Measurements from ENCODE around the gene CYP26B1.

Gene CYP26B1

DNA sequence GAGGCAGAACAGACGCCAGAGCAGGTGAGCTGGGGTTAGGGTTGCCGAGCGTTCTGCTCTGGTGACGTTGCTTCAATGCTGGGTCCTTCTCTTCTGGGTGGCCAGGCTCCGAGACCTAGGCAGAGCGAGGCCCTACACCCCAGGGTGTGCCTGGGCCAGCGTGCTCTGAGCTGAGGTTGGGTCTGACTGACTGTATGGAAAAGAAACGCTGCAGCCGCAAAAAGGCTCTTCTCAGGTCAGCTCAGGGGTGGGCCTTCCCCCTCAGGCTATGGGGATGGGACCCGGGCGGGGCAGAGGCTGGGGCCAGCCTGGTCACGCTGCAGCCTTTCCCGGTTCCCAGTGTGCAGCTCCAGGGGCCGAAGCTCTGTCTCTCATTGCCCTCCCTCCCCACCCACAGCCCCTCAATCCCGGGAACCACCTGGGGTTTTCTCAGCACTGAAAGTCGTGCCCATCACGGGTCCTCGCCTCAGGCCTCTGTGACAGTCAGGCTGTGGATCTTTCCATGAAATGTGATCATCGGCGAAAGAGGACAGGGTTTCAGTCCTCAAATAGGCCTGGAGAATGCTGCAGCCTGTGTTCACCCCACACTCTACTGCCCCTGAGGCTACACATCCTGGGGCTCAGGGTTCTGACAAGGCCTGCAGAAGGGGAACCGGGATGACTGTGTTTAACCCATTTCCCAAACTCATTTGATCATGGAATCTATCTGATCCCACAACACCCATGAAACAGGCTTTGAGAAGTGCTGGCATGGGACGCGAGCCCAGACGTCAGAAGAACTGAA lies 19.4 kb downstream of the CYP26B1 start:
- no peak for DNase-seq

GRCh38 chr2:72127401-72128058 lies 20.1 kb downstream of the CYP26B1 start:
- no peak for DNase-seq

DNA sequence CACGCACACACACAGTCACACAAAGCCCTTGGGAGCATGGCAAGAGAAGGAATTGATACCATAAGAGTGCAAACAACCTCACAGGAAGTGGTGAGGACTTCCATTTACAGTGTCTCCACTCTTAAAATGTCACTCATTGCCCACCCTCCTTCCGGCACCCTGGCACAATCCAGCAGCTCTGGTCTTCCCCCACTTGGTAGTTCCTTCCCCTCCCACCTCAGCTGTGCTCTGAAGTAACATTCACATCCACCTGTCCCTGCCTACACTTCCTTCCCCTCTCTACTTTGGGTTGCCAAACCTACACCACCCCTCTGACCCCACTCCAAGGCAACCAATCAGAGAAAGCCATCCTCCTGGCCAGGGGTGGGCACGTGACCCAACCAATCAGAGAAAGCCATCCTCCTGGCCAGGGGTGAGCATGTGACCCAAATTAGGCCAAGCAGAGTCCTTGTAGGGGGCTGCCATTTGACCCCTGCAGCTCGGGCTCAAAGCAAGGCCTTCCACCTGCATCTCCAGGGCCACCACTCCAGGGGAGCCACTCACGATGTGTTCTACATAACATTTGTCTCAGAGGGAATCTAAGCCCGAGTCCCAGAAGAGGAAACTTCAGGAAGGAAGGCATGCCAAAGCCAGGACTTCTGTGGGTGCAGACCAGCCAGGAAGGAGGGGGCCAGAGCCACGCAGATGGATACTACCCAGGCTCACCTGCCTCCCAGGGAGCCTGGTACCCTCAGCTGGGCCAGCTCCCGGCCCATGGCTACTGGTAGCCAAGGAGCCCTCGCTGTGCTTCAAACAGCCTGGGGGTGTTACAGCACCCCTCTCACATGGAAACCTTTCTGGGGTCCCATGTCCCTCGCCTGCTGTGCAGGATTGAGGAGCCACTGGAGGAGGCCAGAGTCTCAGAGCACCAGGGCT lies 21.2 kb downstream of the CYP26B1 start:
- no peak for DNase-seq

DNA sequence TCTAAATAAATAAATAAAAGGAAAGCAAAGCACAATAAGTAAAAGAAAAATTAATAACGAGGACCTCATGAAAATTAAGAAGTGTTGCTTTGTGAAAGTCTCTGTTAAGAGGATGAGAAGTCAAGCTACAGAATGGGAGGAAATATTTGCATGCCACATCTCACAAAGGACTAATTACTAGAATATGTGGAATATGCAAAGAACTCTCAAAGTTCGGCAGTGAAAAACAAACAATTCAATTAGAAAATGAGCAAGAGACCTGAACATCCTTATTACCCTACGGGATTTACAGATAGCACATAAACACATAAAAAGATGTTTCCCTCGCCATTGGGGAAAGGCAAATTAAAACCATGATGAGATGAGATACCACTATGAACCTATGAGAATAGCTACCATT lies 23.3 kb downstream of the CYP26B1 start:
- no peak for DNase-seq

GRCh38 chr2:72121153-72121552 lies 26.5 kb downstream of the CYP26B1 start:
- no peak for DNase-seq

- no peak for DNase-seq
Observed at GRCh38 chr2:72118951-72119350, 28.7 kb downstream of the CYP26B1 start.

DNA sequence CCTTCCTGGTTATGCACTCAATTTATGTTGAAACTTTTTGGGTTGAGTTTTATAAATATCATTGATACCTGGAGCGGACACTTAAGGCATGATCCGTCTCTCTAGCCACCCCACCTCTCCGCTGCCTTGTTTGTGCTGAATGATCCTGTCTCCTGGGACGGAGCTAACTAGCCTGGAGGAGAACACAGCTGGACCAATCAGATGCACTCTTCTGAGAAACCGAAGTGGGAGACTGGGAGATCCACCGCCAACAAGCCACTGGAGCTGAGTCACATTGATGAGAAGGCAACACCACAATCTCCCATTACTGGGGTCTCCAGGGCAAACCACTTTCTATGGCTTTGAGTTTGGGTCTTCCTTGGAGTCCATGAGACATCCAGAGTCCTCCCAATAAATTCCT lies 29.3 kb downstream of the CYP26B1 start:
- no peak for DNase-seq

- DNase-seq = no peak
Observed at GRCh38 chr2:72117718-72118117, 29.9 kb downstream of the CYP26B1 start.

GRCh38 chr2:72117029-72117428 lies 30.6 kb downstream of the CYP26B1 start:
- no peak for DNase-seq

DNA sequence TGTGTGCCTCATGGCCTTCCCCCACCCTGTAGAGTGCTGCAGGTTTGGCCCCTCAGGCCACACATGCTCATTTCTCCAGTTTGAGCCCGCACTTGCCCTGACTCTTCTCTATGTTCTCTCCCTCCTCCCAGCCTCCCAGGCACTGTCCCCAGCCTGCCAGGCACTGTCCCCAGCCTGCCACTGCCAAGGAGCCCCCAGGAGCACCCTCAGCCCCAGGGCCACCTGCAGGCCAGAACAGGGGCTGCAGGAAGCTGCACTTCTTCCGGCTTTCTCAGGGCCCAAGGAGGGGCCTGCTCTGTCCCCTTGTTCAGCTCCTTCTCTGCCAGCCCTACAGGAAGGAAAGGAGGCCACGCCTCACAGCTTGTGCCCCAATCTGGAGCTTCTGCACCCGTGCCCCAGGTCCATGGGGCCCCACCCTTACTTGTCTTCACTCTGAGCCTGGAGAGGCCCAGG lies 31.6 kb downstream of the CYP26B1 start:
- no peak for DNase-seq

- no peak for DNase-seq
Observed at GRCh38 chr2:72115110-72116080, 32.3 kb downstream of the CYP26B1 start.

DNA sequence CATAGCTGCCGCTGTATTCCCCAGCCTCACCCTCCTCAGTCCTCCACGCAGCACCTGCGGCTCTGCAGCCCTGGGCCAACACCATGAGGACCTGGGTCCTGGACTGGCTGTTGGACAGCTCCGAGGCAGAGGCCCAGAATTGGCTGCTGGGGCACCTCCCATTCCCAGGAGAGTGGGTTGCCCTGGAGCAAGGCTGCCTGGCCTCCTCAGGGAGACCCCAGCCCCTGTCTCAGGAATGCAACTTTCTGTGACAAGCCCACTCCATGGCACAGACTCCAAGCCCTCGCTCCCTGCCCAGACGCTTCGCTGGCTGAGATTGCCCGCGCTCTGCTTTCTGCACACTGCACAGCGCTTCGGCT lies 33.0 kb downstream of the CYP26B1 start:
- no peak for DNase-seq

- no peak for DNase-seq
Observed at GRCh38 chr2:72113847-72114692, 33.6 kb downstream of the CYP26B1 start.

GRCh38 chr2:72112981-72113846 lies 34.4 kb downstream of the CYP26B1 start:
- no peak for DNase-seq

DNA sequence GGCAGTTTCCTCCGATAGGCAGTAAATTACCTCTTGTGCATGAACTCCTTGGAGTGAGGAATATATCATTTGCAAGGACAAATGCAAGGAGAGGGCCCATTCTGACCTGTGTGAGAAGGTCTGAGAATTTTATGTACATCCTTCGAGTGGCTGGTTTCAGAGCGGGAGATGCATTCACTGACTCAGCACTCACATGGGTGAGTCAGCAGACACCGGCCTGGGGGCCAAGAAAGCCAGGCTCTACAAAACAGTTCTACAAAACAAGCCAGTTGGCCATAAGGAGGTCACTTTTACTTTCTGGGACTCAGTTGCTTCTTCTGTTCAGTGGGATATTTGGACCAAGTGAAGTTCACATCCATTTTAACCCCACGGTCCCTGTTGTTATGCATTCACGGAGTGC lies 35.3 kb downstream of the CYP26B1 start:
- DNase-seq = no peak

DNA sequence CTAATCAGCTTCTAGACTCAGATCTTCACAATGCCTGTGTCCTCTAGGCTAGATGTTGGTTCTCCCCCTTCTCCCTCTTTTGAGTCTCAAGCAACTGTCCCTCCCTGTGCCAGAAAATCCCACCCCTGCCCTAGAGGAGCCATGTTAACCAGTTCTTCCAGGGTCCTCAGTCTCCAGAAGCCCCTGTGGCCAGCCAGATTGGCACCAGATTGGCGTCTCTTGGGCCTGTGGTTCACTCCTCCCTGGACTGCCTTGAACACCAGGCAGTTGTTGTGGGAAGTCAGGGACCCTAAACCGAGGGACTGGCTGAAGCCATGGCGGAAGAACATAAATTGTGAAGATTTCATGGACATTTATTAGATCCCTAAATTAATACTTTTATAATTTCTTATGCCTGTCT lies 36.6 kb downstream of the CYP26B1 start:
- DNase-seq = no peak

DNA sequence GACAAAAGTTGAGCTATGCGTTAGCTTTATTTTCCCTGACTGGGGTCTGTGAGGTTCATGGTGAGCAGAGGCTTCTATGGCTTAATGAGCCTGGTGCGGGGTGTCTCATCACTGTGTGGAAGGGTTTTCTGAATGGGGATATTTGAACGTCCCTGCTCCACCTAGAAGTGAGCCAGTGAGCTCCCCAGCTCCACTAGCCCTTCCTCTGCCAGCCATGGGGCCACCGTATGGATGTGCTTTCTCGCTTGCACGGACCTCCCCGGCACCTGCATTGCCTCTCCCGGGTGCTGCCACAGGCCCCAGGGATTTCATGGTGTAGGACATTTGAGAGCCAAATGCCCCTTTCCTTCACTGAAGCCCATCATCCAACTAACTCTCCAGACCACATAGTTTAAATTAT lies 37.8 kb downstream of the CYP26B1 start:
- DNase-seq = no peak

DNA sequence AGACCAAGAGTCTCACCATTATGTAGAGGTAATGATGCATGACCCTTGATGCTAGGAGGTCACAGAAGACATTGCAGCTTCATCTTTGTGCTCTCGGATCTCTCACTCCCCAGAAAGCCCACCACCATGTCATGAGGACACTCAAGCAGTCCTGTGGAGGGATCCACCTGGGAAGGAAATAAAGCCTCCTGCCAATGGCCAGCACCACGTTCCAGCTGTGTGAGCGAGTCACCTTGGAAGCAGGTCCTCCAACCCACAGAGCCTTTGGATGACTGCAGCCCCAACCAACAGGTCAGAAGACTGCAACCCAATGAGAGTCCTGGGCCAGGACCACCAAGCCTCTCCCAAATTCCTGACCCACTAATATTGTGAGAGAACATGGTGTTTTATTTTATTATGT lies 38.4 kb downstream of the CYP26B1 start:
- no peak for DNase-seq

- DNase-seq = no peak
Observed at GRCh38 chr2:72108121-72108520, 39.5 kb downstream of the CYP26B1 start.

GRCh38 chr2:72106978-72107377 lies 40.7 kb downstream of the CYP26B1 start:
- no peak for DNase-seq
